K562 (cell line): ENCODE data around the gene ZSCAN25. TPM values are rescaled to one million over a fixed set of nuclear protein-coding genes. Genes with fewer than 3 reads are reported as not detected.

Experiments used
- FIP1L1 ChIP-seq: fragments of 200-400 bp; formaldehyde crosslinking; IDR thresholded peaks from 2 replicates; pipeline ENCODE4 v1.6.1; 2018; ENCODE audit warnings: mild to moderate bottlenecking, low read depth, low read length; ENCODE audit not compliant: poor library complexity, severe bottlenecking
- GTF2E2 ChIP-seq: fragments of 200-800 bp; sonication (Bioruptor generic); IDR thresholded peaks from 2 replicates; pipeline ENCODE4 v1.6.1; 2016; ENCODE audit warnings: missing genetic modification characterization, missing compliant biosample characterization
- KDM2B ChIP-seq: fragments of 250-450 bp; sonication (Bioruptor Pico); IDR thresholded peaks from 2 replicates; pipeline ENCODE4 v1.8.0; 2021; ENCODE audit warnings: mild to moderate bottlenecking, moderate library complexity
- KLF16 ChIP-seq: IDR thresholded peaks from 2 replicates; pipeline ENCODE4 v1.6.1; 2016; ENCODE audit warnings: antibody characterized with exemption
- KLF6 ChIP-seq: fragments of 250-450 bp; sonication (Bioruptor Pico); IDR thresholded peaks from 2 replicates; pipeline ENCODE4 v1.4.0; 2020; ENCODE audit warnings: mild to moderate bottlenecking, moderate library complexity, borderline replicate concordance
- NFE2 ChIP-seq: IDR thresholded peaks from 2 replicates; pipeline ENCODE4 v1.6.1; 2014; ENCODE audit warnings: antibody characterized with exemption, low read depth
- NFIX ChIP-seq: fragments of 250-450 bp; sonication (Bioruptor Pico); IDR thresholded peaks from 2 replicates; pipeline ENCODE4 v1.4.0; 2020; ENCODE audit warnings: low read depth, mild to moderate bottlenecking, moderate library complexity
- PCBP1 ChIP-seq: fragments of 200-400 bp; formaldehyde crosslinking; IDR thresholded peaks from 2 replicates; pipeline ENCODE4 v1.6.1; 2018; ENCODE audit warnings: mild to moderate bottlenecking, low read depth, low read length; ENCODE audit not compliant: poor library complexity, severe bottlenecking
- PHF21A ChIP-seq: fragments of 450-650 bp; IDR thresholded peaks from 2 replicates; pipeline ENCODE4 v1.6.1; 2017; ENCODE audit warnings: low read depth, borderline replicate concordance
- PML ChIP-seq: IDR thresholded peaks from 2 replicates; pipeline ENCODE4 v1.6.1; 2012; ENCODE audit warnings: low read length, inconsistent platforms
- RBM15 ChIP-seq: fragments of 200-400 bp; formaldehyde crosslinking; IDR thresholded peaks from 2 replicates; pipeline ENCODE4 v1.6.1; 2018; ENCODE audit warnings: mild to moderate bottlenecking, low read length, moderate library complexity; ENCODE audit not compliant: insufficient read depth
- SMAD2 ChIP-seq: fragments of 150-350 bp; IDR thresholded peaks from 2 replicates; pipeline ENCODE4 v1.6.1; 2014; ENCODE audit warnings: low read depth, mild to moderate bottlenecking, low read length
- SMC3 ChIP-seq: conservative IDR thresholded peaks from 2 replicates; pipeline ENCODE4 v1.6.1; 2011; ENCODE audit warnings: low read depth, low read length, improper control_type of control experiment; ENCODE audit not compliant: insufficient read depth
- SUPT5H ChIP-seq: fragments of 450-650 bp; IDR thresholded peaks from 2 replicates; pipeline ENCODE4 v1.6.1; 2016
- ZFP1 ChIP-seq: fragments of 450-650 bp; formaldehyde crosslinking; IDR thresholded peaks from 2 replicates; pipeline ENCODE4 v1.4.0; 2020; ENCODE audit warnings: mild to moderate bottlenecking, mixed read lengths
- ZKSCAN1 ChIP-seq: fragments of 150-350 bp; IDR thresholded peaks from 2 replicates; pipeline ENCODE4 v1.6.1; 2016; ENCODE audit warnings: low read depth, low read length
- ZNF586 ChIP-seq: fragments of 450-650 bp; formaldehyde crosslinking; conservative IDR thresholded peaks from 2 replicates; pipeline ENCODE4 v1.4.0; 2020; ENCODE audit warnings: mild to moderate bottlenecking, moderate library complexity
- polyA plus RNA-seq, 8 experiments: library from polyadenylated mRNA; depleted of rRNA in 4 of 8; stranded (reverse) in 5 of 8; unstranded in 3 of 8; fragments of >200 nt; fragmentation: Nextera tagmentation in 2 of 8; fragmentation: Illumina TruSeq in 1 of 8; extraction: Ambion mirVana in 2 of 8; extraction: Trizol in 1 of 8; gene quantifications; 2 replicates each; pipeline versions ENCODE4 v1.2.1 to v1.2.3, GENCODE V29; 2011 to 2014; ENCODE audit warnings: inconsistent platforms in 1 of 8, missing spikeins in 1 of 8
- total RNA-seq, 7 experiments: library from RNA; depleted of rRNA in 6 of 7; stranded (reverse); fragments of >200 nt in 6 of 7; fragmentation: Illumina TruSeq in 2 of 7; extraction: Trizol in 2 of 7; gene quantifications; 2 replicates each; pipeline versions ENCODE4 v1.2.1 to v1.2.3, GENCODE V29; 2011 to 2021; ENCODE audit warnings: low replicate concordance in 1 of 7
- TF ChIP-seq, protein P1 (sequence below): sonication (generic); formaldehyde crosslinking; IDR thresholded peaks from 2 replicates; pipeline ENCODE4 v1.8.0; 2022; ENCODE audit warnings: mild to moderate bottlenecking, missing genetic modification reagents
- TF ChIP-seq, protein P2 (sequence below): fragments of 250-450 bp; sonication (Bioruptor Pico); IDR thresholded peaks from 2 replicates; pipeline ENCODE4 v1.8.0; 2022; ENCODE audit warnings: inconsistent platforms
- TF ChIP-seq, protein P3 (sequence below): fragments of 450-650 bp; formaldehyde crosslinking; IDR thresholded peaks from 2 replicates; pipeline ENCODE4 v1.4.0; 2022; ENCODE audit warnings: missing genetic modification characterization
- TF ChIP-seq, protein P4 (sequence below), 3 experiments: IDR thresholded peaks in 2 of 3; conservative IDR thresholded peaks in 1 of 3; 2 replicates each; pipeline ENCODE4 v1.5.1; 2011 to 2012; ENCODE audit warnings: low read length in 3 of 3, mild to moderate bottlenecking in 3 of 3, control low read depth in 2 of 3, improper control_type of control experiment in 1 of 3, inconsistent platforms in 1 of 3, low read depth in 1 of 3, mixed read lengths in 1 of 3, moderate library complexity in 1 of 3; ENCODE audit not compliant: insufficient read depth in 2 of 3

The ZSCAN25 gene
- total and polyA plus RNA-seq, 9 of the 15 experiments (the other 6 are each of a cell fraction or from before 2014, with no cell fraction given) = 0.94 to 18.4 (median 12.8) TPM

DNA sequence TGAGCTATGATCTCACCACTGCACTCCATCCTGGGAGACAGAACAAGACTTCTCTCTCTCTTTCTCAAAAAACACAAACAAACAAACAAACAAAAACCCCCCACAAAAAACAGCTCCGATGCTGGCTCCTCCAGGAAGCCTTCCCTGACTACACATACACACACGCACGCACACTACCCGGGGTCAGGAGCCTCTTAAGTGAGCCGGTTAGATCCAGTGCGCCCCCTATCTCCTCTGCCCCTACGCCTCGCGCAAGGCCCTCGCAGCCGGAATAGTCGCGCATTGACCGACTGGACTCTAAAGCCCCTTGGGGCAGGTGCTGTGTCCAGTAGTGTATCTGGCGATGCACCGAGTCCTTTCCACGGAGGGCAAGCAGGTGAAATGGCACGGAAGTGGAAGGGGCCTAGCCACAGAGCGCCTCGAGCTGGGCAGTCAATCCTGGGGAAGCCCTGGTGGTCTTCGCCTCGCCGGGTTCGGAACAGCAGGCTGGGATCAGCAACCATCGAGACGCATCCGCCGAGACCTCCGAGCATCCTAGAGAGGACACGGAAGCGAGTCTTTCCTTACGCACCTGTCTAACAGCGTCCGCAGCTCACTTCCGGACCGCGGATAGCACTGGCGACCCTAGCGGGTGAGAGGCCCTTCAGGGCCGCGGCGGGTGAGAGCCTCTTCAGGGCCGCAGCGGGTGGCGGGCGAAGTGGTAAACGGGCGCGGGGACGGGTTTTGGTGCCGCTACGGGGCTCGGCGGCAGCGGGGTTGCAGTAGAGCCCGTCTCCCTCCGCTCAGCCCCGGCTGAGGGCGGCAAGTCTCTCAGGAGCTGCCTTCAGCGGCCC is at the start of gene ZSCAN25 (continued):
- TF ChIP-seq NFE2 (peak; percentile 26; the same call in 1 of the 2 replicates), RBM15 (no peak), KLF16 (peak; percentile 54; the same call in 1 of the 2 replicates), PML (peak; percentile 92), PHF21A (no peak; the same call in 1 of the 2 replicates), FIP1L1 (peak; percentile 84), ZKSCAN1 (peak; percentile 82; the same call in 1 of the 2 replicates), ZNF586 (CRISPR knock-in tag) (no peak), ZFP1 (CRISPR knock-in tag) (0 out of 2 replicates have a peak, but pooled peaks have one; percentile 13), NFIX (CRISPR knock-in tag) (no peak), GTF2E2 (peak; percentile 83; the same call in 1 of the 2 replicates), KLF6 (CRISPR knock-in tag) (peak; percentile 52; the same call in 1 of the 2 replicates), SUPT5H (peak; percentile 97), KDM2B (CRISPR knock-in tag) (no peak), SMC3 (0 out of 2 replicates have a peak, but pooled peaks have one; percentile 26), PCBP1 (peak; percentile 43), SMAD2 (no peak)
- TF ChIP-seq, protein P1, sequence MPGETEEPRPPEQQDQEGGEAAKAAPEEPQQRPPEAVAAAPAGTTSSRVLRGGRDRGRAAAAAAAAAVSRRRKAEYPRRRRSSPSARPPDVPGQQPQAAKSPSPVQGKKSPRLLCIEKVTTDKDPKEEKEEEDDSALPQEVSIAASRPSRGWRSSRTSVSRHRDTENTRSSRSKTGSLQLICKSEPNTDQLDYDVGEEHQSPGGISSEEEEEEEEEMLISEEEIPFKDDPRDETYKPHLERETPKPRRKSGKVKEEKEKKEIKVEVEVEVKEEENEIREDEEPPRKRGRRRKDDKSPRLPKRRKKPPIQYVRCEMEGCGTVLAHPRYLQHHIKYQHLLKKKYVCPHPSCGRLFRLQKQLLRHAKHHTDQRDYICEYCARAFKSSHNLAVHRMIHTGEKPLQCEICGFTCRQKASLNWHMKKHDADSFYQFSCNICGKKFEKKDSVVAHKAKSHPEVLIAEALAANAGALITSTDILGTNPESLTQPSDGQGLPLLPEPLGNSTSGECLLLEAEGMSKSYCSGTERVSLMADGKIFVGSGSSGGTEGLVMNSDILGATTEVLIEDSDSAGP (CRISPR knock-in tag) = no peak
- TF ChIP-seq, protein P2, sequence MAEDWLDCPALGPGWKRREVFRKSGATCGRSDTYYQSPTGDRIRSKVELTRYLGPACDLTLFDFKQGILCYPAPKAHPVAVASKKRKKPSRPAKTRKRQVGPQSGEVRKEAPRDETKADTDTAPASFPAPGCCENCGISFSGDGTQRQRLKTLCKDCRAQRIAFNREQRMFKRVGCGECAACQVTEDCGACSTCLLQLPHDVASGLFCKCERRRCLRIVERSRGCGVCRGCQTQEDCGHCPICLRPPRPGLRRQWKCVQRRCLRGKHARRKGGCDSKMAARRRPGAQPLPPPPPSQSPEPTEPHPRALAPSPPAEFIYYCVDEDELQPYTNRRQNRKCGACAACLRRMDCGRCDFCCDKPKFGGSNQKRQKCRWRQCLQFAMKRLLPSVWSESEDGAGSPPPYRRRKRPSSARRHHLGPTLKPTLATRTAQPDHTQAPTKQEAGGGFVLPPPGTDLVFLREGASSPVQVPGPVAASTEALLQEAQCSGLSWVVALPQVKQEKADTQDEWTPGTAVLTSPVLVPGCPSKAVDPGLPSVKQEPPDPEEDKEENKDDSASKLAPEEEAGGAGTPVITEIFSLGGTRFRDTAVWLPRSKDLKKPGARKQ (CRISPR knock-in tag) = no peak
- TF ChIP-seq, protein P3, sequence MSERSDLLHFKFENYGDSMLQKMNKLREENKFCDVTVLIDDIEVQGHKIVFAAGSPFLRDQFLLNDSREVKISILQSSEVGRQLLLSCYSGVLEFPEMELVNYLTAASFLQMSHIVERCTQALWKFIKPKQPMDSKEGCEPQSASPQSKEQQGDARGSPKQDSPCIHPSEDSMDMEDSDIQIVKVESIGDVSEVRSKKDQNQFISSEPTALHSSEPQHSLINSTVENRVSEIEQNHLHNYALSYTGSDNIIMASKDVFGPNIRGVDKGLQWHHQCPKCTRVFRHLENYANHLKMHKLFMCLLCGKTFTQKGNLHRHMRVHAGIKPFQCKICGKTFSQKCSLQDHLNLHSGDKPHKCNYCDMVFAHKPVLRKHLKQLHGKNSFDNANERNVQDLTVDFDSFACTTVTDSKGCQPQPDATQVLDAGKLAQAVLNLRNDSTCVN (CRISPR knock-in tag) = 0 out of 2 replicates have a peak, but pooled peaks have one; percentile 16
- TF ChIP-seq, protein P4, sequence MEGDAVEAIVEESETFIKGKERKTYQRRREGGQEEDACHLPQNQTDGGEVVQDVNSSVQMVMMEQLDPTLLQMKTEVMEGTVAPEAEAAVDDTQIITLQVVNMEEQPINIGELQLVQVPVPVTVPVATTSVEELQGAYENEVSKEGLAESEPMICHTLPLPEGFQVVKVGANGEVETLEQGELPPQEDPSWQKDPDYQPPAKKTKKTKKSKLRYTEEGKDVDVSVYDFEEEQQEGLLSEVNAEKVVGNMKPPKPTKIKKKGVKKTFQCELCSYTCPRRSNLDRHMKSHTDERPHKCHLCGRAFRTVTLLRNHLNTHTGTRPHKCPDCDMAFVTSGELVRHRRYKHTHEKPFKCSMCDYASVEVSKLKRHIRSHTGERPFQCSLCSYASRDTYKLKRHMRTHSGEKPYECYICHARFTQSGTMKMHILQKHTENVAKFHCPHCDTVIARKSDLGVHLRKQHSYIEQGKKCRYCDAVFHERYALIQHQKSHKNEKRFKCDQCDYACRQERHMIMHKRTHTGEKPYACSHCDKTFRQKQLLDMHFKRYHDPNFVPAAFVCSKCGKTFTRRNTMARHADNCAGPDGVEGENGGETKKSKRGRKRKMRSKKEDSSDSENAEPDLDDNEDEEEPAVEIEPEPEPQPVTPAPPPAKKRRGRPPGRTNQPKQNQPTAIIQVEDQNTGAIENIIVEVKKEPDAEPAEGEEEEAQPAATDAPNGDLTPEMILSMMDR (IDR thresholded peaks at IDR 0.05 in 2 of 3, conservative IDR thresholded peaks at IDR 0.05 in 1 of 3; ENCODE audit: insufficient read depth in 2 of 3, low read depth in 1 of 3, low read length in 3 of 3) = peak; percentile 75 to 90 (median 77)
